H9 (cell line): Measurements from ENCODE around the gene HMBS. TPM values are rescaled to one million over a fixed set of nuclear protein-coding genes. Genes with fewer than 3 reads are reported as not detected.

Source experiments
- DNase-seq: peaks from one replicate; pipeline ENCODE4 v3.0.0-alpha.2; 2017
- H2AFZ ChIP-seq: one replicate; pipeline ENCODE4 v1.6.1; 2013; ENCODE audit warnings: mild to moderate bottlenecking, low read length, control low read depth, moderate library complexity
- H2AK5ac ChIP-seq: 2 replicates; pipeline ENCODE4 v1.6.1; 2013; ENCODE audit warnings: low read length, control low read depth, mixed read lengths; ENCODE audit not compliant: insufficient read length
- H2BK120ac ChIP-seq: one replicate; pipeline ENCODE4 v1.6.1; 2013; ENCODE audit warnings: low read depth, mild to moderate bottlenecking, low read length, control low read depth, inconsistent platforms; ENCODE audit not compliant: poor library complexity, severe bottlenecking
- H2BK12ac ChIP-seq: 2 replicates; pipeline ENCODE4 v1.6.1; 2013; ENCODE audit warnings: low read length, control low read depth, mixed read lengths, low read depth; ENCODE audit not compliant: insufficient read length
- H2BK15ac ChIP-seq: 2 replicates; pipeline ENCODE4 v1.6.1; 2013; ENCODE audit warnings: low read depth, low read length, control low read depth
- H2BK20ac ChIP-seq: one replicate; pipeline ENCODE4 v1.6.1; 2013; ENCODE audit warnings: low read depth, mild to moderate bottlenecking, low read length, control low read depth, inconsistent platforms; ENCODE audit not compliant: poor library complexity, severe bottlenecking
- H2BK5ac ChIP-seq: 2 replicates; pipeline ENCODE4 v1.6.1; 2013; ENCODE audit warnings: low read length, control low read depth, mixed read lengths; ENCODE audit not compliant: insufficient read length
- H3K14ac ChIP-seq: 2 replicates; pipeline ENCODE4 v1.6.1; 2013; ENCODE audit warnings: low read length, control low read depth; ENCODE audit not compliant: insufficient read depth
- H3K18ac ChIP-seq: 2 replicates; pipeline ENCODE4 v1.6.1; 2013; ENCODE audit warnings: low read depth, mild to moderate bottlenecking, mixed read lengths, low read length, control low read depth; ENCODE audit not compliant: insufficient read length
- H3K23ac ChIP-seq: 2 replicates; pipeline ENCODE4 v1.6.1; 2013; ENCODE audit warnings: low read length, control low read depth, mixed read lengths, low read depth; ENCODE audit not compliant: insufficient read length
- H3K23me2 ChIP-seq: 2 replicates; pipeline ENCODE4 v1.6.1; 2013; ENCODE audit warnings: low read depth, mild to moderate bottlenecking, mixed read lengths, low read length, control low read depth; ENCODE audit not compliant: insufficient read length, poor library complexity, severe bottlenecking
- H3K27ac ChIP-seq: 2 replicates; pipeline ENCODE4 v1.5.1; 2013; ENCODE audit warnings: low read length, control low read depth, mixed read lengths, low read depth; ENCODE audit not compliant: insufficient read length
- H3K27me3 ChIP-seq: 2 replicates; pipeline ENCODE4 v1.6.1; 2013; ENCODE audit warnings: low read length, control low read depth, inconsistent platforms; ENCODE audit not compliant: insufficient read depth
- H3K4ac ChIP-seq: 2 replicates; pipeline ENCODE4 v1.6.1; 2013; ENCODE audit warnings: low read depth, mild to moderate bottlenecking, control low read depth, inconsistent platforms, low read length, moderate library complexity
- H3K4me1 ChIP-seq: 2 replicates; pipeline ENCODE4 v1.6.1; 2013; ENCODE audit warnings: low read length, control low read depth, inconsistent platforms; ENCODE audit not compliant: insufficient read depth
- H3K4me2 ChIP-seq: 2 replicates; pipeline ENCODE4 v1.6.1; 2013; ENCODE audit warnings: low read length, control low read depth, mixed read lengths; ENCODE audit not compliant: insufficient read length, insufficient read depth
- H3K56ac ChIP-seq: 2 replicates; pipeline ENCODE4 v1.6.1; 2013; ENCODE audit warnings: low read depth, mild to moderate bottlenecking, mixed read lengths, low read length, control low read depth; ENCODE audit not compliant: insufficient read length
- H3K79me1 ChIP-seq: 2 replicates; pipeline ENCODE4 v1.6.1; 2013; ENCODE audit warnings: low read depth, mild to moderate bottlenecking, moderate library complexity, low read length, control low read depth, inconsistent platforms; ENCODE audit not compliant: insufficient read depth, poor library complexity, severe bottlenecking
- H3K79me2 ChIP-seq: 2 replicates; pipeline ENCODE4 v1.6.1; 2013; ENCODE audit warnings: low read length, control low read depth, inconsistent platforms; ENCODE audit not compliant: insufficient read depth
- H3K9ac ChIP-seq: 2 replicates; pipeline ENCODE4 v1.6.1; 2013; ENCODE audit warnings: low read length, control low read depth, mixed read lengths; ENCODE audit not compliant: insufficient read length; ENCODE audit errors: extremely low read depth
- H3K9me3 ChIP-seq: one replicate; pipeline ENCODE4 v1.6.1; 2013; ENCODE audit warnings: low read depth, low read length, inconsistent platforms; ENCODE audit not compliant: control insufficient read depth
- H3T11ph ChIP-seq: one replicate; pipeline ENCODE4 v1.6.1; 2013; ENCODE audit warnings: mild to moderate bottlenecking, low read length, control low read depth, inconsistent platforms
- H4K20me1 ChIP-seq: one replicate; pipeline ENCODE4 v1.6.1; 2013; ENCODE audit not compliant: control insufficient read depth, insufficient read length, insufficient read depth
- H4K5ac ChIP-seq: 2 replicates; pipeline ENCODE4 v1.6.1; 2013; ENCODE audit warnings: low read depth, mild to moderate bottlenecking, mixed read lengths, low read length, control low read depth; ENCODE audit not compliant: insufficient read length
- H4K8ac ChIP-seq: replicated peaks from 2 replicates; pipeline ENCODE4 v1.6.1; 2013; ENCODE audit warnings: low read length, control low read depth, mixed read lengths, low read depth; ENCODE audit not compliant: insufficient read length
- H4K91ac ChIP-seq: 2 replicates; pipeline ENCODE4 v1.6.1; 2013; ENCODE audit warnings: low read depth, mild to moderate bottlenecking, moderate library complexity, mixed read lengths, low read length, control low read depth; ENCODE audit not compliant: insufficient read length
- H3K27ac Mint-ChIP-seq, 3 experiments: 2 replicates in 2 of 3; 3 replicates in 1 of 3; pipeline ENCODE4 v1.8.0; 2020 to 2021; ENCODE audit warnings: mixed read lengths in 3 of 3, mild to moderate bottlenecking in 1 of 3, moderate library complexity in 1 of 3
- H3K27me3 Mint-ChIP-seq: 2 replicates; pipeline ENCODE4 v1.8.0; 2021; ENCODE audit warnings: low read depth, mild to moderate bottlenecking, moderate library complexity, mixed read lengths
- H3K36me3 Mint-ChIP-seq, 3 experiments: 2 replicates in 2 of 3; 3 replicates in 1 of 3; pipeline ENCODE4 v1.8.0; 2020 to 2021; ENCODE audit warnings: low read depth in 3 of 3, mixed read lengths in 3 of 3; ENCODE audit not compliant: insufficient read depth in 1 of 3
- H3K4me1 Mint-ChIP-seq, 2 experiments: 2 replicates each; pipeline ENCODE4 v1.8.0; 2020; ENCODE audit warnings: mixed read lengths in 2 of 2
- H3K4me3 Mint-ChIP-seq, 2 experiments: 2 replicates in 1 of 2; 3 replicates in 1 of 2; pipeline ENCODE4 v1.8.0; 2020 to 2021; ENCODE audit warnings: mild to moderate bottlenecking in 2 of 2, mixed read lengths in 2 of 2, moderate library complexity in 1 of 2
- H3K9me3 Mint-ChIP-seq, 2 experiments: 2 replicates in 1 of 2; 3 replicates in 1 of 2; pipeline ENCODE4 v1.8.0; 2020; ENCODE audit warnings: mild to moderate bottlenecking in 2 of 2, mixed read lengths in 2 of 2, moderate library complexity in 1 of 2
- CTCF ChIP-seq: fragments of 200-600 bp; sonication (generic); conservative IDR thresholded peaks from 3 replicates; pipeline ENCODE4 v1.8.0; 2021; ENCODE audit warnings: antibody characterized with exemption, mild to moderate bottlenecking
- WGBS: extraction: QIAGEN DNeasy Blood & Tissue Kit; methylation state at CpG from one replicate; pipeline ENCODE4 v1.1.7; 2013; ENCODE audit warnings: missing lambda C conversion rate, low lambda C conversion rate, mixed read lengths; ENCODE audit not compliant: insufficient read length; ENCODE audit errors: extremely low coverage; 5-methylcytosine and 5-hydroxymethylcytosine counted together
- total RNA-seq: library from RNA; stranded (reverse); gene quantifications from 2 replicates; pipeline ENCODE4 v1.2.1, GENCODE V29; 2021

Gene HMBS
- total RNA-seq, 1 experiment from 2014 or later = 57.7 TPM

- Histone ChIP-seq H3K9me3 (no peaks in the 10 kb centered on the region), H3K79me2 (no peaks in the 10 kb centered on the region), H3K4me2 (no peak overlapping the region), H2BK120ac (no peak overlapping the region), H3K79me1 (no peaks in the 10 kb centered on the region), H3K27me3 (no peaks in the 10 kb centered on the region; the same call in 1 of the 2 replicates), H4K5ac (no peak overlapping the region), H4K8ac (no peak overlapping the region), H4K20me1 (no peaks in the 10 kb centered on the region), H3K4me1 (no peaks in the 10 kb centered on the region), H3K4ac (no peak overlapping the region), H3T11ph (no peak overlapping the region), H3K18ac (no peak overlapping the region), H2BK12ac (no peak overlapping the region), H4K91ac (no peak overlapping the region), H3K56ac (no peak overlapping the region), H3K23ac (no peak overlapping the region), H2AK5ac (no peak overlapping the region), H2AFZ (no peak overlapping the region), H3K27ac (no peak overlapping the region), H2BK15ac (no peak overlapping the region), H3K23me2 (no peaks in the 10 kb centered on the region), H2BK5ac (no peak overlapping the region), H3K14ac (no peak overlapping the region), H2BK20ac (no peak overlapping the region), H3K9ac (no peak overlapping the region)
- no peak for DNase-seq
- Mint-ChIP-seq H3K36me3 (peaks cover 28 to 73% (median 54%) of the 10 kb centered on the region in 3 experiments; a peak in 6 of 7 replicates), H3K4me1 (no peaks in the 10 kb centered on the region; a peak in 1 of 4 replicates), H3K9me3 (no peaks in the 10 kb centered on the region), H3K27ac (no peak overlapping the region), H3K27me3 (no peaks in the 10 kb centered on the region), H3K4me3 (no peak overlapping the region)
- WGBS = no CpG with 5 or more reads among the region's 3 CpGs
- no peak for TF ChIP-seq CTCF
These were observed 46.0 kb downstream of the HMBS start for GRCh38 chr11:119130662-119131061.
